ENCODE measurements around the gene AKIRIN1.
"Not testable (repeated sequence)": the region's sequence is repeated elsewhere in the genome, so short reads cannot be mapped to it uniquely, and the experiment has no call there.

The AKIRIN1 gene

DNA sequence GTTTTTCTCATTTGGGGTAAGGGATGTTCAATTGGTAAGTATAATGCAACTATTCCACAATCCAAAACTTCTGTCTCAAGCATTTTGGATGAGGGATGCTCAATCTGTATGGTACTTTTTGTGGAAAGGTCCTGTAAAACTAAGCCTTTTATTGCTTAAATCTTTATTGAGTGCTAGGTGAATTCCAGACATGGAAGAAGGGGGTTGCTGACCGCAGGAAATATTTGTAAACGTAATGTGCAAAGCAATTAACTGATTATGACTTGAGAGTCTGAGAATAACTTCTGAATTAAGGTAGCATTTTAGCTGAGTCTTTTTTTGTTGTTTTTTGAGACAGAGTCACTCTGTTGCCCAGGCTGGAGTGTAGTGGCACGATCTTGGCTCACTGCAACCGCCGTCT lies 3.1 kb downstream of the AKIRIN1 start:
- DNase-seq: no peak

DNA sequence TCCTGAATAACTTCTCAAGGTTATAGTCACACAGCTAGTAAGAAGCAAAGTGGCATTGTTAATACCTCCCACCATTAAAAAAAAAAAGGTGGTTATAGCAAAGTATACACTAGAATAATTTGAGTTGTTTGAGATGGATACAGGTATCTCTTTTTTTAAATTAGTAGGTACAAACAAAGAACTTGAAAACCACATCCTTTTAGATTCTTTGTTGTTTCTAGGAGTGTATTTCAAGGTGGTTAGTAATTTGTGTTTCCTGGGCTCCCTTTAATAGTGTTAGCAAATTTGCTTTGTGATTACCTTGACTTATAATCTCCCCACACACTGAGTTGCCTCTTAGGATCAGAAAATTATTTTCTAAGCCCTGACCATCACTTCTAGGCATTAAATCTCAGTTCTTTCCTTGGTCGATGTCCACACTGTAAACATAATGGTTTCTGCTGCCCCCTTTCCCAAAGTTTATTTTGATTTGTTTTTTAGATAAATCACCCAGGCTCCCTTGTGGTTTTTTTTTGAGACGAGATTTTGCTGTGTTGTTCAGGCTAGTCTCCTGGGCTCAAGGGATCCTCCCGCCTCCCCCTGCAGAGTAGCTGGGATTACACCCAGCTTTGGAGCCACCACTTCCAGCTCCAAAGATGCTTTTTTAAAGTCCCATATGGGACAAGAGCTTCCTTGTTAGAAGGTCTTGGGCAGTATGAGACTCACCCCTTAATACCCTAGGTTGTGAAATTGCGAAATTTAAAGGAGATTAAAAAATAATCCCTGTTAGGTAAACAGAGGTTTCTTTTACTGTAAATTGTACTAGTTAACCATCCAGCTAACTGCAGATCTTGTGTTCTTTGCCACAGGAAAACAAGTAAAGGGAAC lies 6.2 kb downstream of the AKIRIN1 start:
- DNase-seq: peak in 3 of 51 donors; percentile 3 to 30 (median 4)

DNA sequence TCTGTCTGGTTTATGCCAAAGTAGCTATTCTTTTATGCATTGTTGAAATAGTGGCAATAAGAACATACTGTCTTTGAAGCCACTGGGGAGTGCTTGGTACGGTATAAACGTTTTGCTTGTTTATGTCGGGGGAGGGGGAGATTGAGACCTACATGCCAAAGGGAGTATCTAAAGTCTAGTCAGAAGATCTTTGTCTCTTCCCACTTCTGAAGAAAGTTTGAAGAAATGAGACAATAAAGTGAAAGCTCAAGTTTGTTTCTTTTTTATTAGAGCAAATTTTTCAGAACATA lies 6.8 kb downstream of the AKIRIN1 start:
- no peak for DNase-seq

DNA sequence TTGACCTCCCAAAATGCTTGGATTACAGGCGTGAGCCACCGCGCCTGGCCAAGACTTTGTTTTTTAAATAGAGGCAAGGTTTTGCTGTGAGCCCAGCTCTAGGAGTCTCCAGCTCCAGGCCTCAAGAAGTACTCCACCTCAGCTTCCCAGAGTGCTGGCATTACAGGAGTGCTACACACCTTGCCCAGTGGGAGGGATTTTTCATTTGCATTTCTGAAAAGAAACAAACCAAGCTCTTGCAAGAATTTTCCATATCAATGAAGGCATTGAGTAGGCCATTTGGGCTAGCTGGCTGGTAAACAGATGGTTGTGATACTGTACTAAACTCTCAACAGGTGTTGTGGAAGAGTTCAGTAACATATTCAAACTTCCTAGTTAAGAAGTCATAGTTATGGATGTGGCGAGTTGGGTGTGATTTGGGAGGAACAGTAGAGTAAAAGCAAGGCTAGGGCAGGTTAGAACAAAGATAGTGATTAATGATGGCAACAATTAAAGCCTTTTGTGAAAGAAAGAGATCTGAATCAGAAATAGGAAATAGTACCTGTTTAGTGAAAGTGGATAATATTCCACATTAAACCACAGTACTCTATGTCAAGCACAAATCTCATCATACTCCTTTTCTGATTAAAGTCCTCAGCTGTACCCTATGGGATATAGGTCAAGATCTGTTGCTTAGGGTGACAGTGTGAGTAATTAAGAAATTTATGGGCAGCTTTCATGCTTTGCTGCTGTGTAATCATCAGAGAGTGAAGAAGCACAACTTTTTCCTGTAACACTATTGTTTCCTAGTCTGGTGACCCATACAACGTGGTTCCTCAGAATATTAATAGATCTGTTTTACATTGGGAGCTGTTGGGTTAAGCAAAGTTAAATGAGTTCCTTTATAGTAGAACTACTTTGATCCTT lies 10.7 kb downstream of the AKIRIN1 start:
- DNase-seq: no peak

DNA sequence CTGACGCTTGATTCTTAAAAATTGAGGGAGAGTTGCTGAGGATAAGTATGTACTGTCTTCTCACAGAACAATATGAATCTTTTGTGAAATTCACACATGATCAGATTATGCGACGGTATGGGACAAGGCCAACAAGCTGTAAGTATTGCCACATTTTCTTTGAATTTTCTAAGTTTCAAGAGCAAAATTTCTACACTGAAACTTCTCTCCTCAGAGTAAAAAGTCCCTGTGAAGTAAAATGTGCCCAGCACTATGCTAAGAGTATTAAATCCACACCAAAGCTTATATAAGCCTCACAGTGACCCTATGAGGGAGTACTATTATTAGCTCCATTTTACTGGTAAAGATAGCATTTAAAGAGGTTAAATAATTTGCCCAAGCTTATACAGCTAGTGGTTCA lies 12.2 kb downstream of the AKIRIN1 start:
- no peak for DNase-seq

DNA sequence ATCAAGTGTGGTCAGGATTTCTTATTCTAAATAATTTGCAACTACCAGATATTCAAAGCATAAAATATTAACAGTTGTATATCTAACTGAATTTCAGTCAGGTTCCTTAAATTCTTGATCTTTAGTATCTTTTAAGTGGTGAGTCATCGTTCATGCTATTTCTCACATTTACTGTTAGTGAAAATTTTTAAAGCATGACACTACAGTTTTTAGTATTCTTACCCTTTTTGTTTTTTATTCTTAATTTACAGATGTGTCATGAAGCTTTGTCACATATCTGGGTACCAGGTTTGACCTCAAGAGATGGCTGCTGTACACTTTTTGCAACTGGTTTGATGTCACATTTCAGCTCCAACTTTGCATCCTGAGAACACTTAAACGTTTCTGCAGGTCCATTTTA lies 12.7 kb downstream of the AKIRIN1 start:
- DNase-seq: no peak

DNA sequence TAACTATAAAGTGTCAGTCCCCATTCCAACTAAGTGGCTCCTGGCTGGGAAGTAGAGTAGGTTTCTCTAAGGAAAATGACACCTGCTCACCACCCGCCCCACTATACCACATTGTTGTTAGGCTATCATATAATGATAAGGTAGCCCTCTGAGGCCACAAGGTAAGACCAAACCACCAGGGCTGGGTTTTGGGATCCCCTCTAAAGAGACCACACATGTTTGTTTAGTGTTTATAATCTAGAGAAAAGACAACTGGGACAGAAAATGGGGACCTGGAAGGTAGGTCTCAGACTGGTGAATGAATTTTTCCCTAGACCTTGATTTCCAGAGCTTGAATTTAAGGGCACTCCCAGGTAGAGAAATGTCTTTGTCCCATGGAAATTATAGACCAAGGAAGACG lies 15.2 kb downstream of the AKIRIN1 start:
- no peak for DNase-seq

DNA sequence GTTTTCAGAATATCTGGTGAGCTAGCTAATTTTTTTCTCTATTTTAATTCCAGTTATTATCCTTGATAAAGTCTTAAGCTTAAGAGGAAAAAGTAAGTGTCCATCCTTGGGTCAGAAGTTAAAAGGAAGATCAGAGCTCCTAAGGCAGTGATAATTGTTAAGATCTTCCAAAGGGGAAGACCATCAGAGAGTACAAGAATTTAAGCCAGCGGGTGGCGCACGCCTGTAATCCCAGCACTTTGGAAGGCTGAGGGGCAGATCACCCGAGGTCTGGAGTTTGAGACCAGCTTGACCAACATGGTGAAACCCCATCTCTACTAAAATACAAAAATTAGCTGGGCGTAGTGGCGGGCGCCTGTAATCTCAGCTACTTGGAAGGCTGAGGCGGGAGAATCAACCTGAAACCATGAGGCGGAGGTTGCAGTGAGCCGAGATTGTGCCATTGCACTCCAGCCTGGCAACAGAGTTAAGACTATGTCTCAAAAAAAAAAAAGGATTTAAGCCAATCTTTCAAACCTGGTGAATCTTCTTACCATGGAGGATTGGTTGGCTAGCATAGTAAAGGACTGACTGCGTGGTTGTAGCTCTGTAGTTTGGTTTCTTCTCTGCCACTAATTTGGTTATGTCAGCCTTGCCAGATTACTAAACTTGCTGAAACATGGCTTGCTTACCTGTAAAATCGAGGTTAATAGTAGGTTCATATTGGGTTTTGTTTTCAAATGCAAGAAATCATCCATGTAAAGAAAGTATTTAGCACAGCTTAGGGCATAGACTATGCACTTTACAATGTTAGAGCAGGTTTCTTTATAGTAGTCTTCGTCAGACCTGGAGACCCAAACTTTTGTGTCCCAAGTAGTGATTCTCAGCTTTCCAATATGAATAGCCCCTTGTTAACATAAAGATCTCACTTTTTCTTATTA lies 15.9 kb downstream of the AKIRIN1 start:
- DNase-seq: no peak

DNA sequence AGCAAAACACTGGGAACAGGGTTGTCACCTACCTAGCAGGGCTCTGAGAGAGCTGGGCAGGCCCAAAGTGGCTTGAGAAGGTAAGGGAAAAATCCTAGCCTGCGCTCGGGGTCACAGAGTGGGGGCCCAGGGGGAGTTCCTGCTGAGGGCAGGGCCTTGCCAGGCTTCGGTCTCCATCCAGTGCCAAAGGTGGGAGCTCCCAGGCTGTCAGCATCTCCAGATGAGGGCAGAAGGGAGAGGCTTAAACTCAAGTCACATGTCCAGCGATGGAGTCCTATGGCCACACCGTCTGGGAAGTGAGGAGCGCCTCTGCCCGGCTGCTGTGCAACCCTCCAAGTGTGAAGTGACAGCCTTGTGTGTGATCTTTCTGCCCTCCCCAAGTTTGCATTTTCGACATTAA lies 23.9 kb downstream of the AKIRIN1 start:
- not testable (repeated sequence) for DNase-seq

DNA sequence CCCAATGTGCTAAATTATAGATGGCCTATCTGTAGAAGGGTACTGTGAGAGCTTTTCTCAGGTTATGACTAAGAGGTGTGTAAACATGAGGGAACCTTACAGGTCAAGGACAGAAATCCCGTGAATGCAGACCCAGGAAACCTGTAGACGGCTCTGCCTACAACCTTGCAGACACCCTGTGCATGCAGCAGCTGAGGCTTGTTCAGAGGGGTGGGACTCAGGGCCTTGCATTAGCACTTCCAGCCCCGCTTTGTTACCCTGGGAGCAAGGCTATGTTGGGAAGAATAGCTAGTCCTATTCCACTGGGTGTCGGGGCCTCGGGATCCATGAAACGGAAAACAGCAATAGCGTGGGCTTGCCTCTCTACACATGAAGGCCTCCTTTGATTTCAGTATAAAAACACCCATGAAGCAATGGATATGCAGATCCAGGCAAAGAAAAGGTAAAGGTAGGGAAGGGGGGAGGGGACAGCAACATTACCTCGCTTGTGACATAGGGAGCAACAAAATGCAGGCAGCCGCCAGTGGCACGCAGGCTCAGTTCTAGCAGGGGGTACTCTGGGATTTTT lies 25.6 kb downstream of the AKIRIN1 start:
- DNase-seq: no peak

DNA sequence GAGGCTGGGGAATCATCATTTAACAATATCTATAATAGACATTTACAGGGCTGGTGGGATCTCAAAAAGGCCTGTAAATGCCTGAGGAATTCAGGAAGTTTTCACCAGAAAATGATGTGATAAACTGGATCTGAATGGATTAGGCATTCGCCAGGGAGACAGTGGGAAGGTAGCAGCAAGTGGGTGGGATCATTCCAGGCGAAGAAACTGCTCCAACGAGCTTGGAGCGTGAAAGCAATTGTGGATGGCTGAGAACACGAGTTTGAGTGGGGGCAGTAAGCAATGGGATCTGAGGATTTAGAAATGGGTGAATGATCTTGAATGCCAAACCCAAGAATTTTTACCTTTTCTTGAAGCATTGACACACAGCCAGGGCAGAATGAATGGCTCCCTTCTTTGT lies 26.2 kb downstream of the AKIRIN1 start:
- peak in 2 of 51 donors; percentile 3 to 38 for DNase-seq

DNA sequence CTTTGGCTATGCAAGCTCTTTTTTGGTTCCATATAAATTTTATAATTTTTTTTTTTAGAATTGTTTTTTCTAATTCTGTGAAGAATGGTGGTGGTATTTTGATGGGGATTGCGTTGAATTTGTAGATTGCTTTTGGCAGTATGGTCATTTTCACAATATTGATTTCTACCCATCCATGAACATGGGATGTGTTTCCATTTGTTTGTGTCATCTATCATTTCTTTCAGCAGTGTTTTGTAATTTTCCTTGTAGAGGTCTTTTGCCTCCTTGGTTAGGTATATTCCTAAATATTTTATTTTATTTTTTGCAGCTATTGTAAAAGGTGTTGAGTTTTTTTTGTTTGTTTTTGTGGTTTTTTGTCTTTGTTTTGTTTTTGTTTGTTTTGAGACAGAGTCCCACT lies 29.4 kb downstream of the AKIRIN1 start:
- DNase-seq: not testable (repeated sequence)

DNA sequence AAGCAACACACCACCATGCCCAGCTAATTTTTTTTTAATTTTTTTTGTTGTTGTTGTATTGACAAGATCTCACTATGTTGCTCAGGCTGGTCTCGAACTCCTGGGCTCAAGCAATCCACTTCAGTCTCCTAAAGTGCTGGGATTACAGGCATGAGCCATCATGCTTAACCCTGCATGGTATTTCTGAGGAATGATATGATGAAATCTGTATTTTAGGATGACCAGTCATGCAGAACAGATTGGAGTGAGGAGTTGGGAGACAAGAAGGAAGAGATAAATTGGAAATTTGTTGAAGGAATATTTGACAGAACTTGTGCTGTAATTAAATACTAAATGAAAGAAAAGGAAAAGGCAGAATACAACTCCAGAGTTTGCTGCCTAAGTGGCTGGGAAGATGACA lies 30.4 kb downstream of the AKIRIN1 start:
- no peak for DNase-seq

DNA sequence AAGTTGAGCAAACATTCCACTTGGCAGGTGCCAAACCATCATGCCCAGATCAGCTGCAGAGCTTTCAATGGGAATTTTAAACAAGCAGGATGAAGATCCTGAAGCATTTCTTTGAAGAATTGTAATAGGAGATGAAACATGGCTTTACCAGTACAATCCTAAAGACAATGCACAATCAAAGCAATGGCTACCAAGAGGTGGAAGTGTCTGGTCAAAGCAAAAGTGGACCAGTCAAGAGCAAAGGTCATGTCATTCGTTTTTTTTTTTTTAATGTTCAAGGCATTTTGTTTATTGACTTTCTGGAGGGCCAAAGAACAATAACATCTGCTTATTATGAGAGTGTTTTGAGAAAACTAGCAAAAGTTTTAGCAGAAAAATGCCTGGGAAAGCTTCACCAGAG lies 32.1 kb downstream of the AKIRIN1 start:
- no peak for DNase-seq

DNA sequence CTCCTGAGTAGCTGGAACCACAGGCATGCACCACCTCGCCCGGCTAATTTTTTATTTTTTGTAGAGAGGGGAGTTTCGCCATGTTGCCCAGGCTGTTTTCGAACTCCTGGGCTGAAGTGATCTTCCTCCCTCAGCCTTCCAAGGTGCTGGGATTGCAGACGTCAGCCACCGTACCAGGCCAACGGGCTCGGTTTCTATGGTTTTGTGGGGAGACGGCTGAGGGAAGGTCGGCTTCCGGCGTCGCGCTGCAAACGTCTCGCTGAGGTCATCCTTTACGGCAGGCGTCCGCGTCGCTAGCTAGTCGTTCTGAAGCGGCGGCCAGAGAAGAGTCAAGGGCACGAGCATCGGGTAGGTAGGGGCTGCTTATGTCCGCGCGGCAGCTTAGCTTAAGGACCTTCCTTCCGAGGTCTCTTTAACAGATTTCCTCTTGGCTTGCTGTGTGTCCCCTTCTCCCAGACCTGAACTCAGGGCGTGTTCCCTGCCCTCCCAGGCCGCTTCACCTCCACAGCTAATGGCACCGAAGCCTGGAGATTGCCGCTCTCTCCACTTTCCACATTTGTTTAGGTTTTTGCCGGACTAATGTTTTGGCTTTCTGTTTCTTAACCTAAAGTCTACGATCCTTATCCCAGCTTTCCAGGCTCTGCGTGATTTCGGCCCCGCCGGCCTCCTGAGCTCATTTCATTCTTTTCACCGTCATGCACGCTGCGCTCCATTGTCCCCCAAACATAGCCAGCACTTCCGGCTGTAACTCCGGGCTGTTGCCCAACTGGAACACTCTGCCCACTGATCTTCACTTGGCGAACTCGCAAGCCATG lies 35.2 kb downstream of the AKIRIN1 start, which contains the start of gene NDUFS5:
NDUFS5 (plus strand) TSS at position 300 of the 815 bp plus-strand sequence. CDS start 2,375 bp downstream, outside the sequence.
- DNase-seq: peak; percentile 24 to 94 (median 81)

DNA sequence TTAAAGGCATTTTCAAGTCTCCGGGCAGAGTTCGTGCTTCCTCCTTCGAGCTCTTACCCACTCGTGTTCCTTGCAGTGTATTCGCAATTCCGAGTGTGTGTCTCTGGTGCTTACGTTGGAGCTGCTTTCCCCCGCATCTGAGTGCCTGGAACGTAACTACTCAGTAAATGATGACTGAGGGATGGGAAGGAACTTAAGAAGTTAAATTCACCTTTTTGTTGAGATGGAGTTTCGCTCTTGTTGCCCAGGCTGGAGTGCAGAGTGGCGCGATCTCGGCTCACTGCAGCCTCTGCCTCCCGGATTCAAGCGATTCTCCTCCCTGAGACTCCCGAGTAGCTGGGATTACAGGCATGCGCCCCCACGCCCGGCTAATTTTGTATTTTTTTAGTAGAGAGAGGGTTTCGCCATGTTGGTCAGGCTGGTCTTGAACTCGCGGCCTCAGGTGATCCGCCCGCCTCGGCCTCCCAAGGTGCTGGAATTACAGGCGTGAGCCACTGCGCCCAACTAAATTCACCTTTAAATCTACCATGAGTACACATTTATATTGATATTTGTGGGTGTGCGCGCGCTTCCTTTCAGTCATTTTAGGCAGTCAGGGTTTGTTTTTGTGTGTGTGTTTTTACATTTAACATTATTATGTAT lies 35.9 kb downstream of the AKIRIN1 start:
- no peak for DNase-seq

DNA sequence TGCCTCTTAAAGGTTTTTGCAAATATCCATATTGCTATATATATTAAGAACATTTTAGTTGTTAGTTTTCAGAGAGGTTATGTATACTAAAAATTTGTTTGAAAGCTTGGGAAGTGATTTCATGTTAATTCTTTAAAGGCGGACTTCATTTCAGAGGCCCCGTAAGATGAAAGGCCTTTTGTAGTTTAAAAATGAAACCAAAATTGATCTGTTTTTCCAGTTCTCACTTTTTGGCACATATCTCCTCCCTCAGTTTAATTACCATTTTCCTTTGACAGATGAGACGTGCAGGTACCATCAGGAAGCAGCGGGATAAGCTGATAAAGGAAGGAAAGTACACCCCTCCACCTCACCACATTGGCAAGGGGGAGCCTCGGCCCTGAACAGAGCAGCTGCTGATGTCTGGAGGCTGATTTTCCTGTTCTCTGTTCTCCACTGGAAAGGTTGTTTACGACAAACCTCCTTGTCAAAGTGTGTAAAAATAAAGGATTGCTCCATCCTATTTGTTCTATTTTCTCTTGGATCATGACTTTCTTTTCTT lies 43.1 kb downstream of the AKIRIN1 start:
- no peak for DNase-seq

DNA sequence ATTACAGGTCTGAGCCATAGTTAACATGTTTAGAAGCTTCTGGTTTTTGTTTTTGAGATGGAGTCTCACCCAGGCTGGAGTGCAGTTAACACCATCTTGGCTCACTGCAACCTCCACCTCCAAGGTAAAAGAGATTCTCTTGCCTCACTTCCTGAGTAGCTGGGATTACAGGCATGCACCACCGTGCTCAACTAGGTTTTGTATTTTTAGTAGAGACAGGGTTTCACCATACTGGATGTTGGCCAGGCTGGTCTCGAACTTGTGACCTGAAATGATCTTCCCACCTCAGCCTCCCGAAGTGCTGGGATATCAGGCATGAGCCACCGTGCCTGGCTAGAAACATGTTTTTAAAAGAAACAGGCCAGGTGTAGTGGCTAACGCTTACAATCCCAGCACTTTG lies 45.6 kb downstream of the AKIRIN1 start:
- DNase-seq: no peak

DNA sequence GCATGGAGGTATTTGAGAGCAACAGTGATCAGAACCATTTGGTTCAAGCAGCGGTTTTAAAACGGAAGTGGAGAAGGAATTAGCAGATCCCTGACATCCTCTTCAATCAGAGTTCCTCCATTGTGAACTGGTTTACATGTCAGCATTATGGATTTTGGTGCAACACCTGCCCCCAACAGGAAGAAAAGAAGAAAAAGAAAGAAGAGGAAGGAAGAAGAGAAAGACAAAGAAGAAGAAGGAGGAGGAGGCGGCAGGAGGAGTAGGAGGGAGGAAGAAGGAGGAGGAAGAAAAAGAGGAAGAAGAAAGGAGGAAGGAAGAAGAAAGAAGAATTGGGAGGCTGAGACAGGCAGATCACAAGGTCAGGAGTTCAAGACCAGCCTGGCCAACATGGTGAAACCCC lies 52.4 kb downstream of the AKIRIN1 start:
- no peak for DNase-seq
